GM19035 (cell line): ENCODE data around the gene SUPT20HL1.

Experiments
- ATAC-seq: cut with Tn5 transposase; IDR thresholded peaks from one replicate; pipeline ENCODE4 v1.9.1; 2021; ENCODE audit not compliant: unreplicated experiment

Gene SUPT20HL1

GRCh38 chrX:24396236-24396930, 35.9 kb downstream of the SUPT20HL1 start:
- ATAC-seq, result no peak

DNA sequence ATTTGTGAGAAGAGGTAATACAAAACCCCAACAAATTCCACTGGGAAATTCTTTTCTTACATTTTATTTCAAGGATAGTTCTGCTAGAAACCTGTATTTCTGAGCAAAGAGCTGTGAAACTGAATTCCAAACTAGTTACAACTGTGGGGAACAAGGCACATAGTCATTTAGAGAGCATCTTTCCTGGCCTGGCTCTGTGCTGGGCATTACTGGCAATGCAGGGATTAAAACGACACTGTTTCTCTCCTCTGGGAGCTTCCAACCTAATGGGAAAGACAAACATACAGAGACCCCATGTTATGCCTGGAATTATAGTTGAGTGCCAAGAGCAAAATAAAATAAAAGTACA, 36.5 kb downstream of the SUPT20HL1 start:
- ATAC-seq, result no peak

- ATAC-seq, result no peak
Observed at GRCh38 chrX:24398766-24399165, 38.3 kb downstream of the SUPT20HL1 start.

DNA sequence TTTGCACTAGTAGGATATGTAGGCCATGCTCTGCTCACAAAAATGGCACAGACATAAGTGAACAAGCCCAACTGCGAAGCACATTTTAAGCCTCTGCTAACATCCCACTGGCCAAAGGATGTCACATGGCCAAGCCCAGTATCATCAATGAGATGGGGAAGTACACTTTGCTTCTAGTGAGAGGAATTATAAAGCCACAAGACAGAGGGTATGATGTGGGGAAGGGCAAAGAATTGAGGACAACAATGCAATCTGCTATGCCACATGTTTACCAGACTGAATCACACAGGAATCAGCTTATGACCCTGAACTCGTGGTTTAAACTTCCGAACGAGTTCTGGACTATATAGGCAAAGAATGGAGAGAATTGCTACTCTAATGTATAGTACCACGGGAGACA, 39.1 kb downstream of the SUPT20HL1 start:
- no peak for ATAC-seq

DNA sequence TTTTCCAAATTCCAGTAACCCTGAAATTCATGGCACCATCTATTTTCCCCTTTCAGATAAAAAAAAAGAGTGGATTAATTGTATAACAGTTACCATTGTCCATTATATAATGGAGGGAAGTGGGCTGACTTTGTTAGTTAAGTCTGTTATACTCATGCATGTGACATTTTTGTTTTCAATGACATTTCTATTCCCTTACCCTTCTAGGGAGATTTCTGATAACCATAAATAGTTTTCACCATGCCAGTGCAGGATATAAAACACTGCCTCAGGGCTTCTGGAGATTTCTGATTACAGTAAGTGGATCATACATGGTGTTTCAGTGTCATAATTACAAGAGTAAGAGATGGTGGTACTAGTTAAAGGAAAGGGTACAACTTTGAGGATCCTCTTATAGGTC, 45.5 kb downstream of the SUPT20HL1 start:
- no peak for ATAC-seq
